ENCODE data around the gene ACSS1. TPM values are rescaled to one million over a fixed set of nuclear protein-coding genes. Genes with fewer than 3 reads are reported as not detected.
A peak's percentile ranks its signal among the peaks of the same experiment; 100 is the strongest.

The ACSS1 gene
- total RNA-seq, 1 experiment from 2014 or later = 2.3 TPM

DNA sequence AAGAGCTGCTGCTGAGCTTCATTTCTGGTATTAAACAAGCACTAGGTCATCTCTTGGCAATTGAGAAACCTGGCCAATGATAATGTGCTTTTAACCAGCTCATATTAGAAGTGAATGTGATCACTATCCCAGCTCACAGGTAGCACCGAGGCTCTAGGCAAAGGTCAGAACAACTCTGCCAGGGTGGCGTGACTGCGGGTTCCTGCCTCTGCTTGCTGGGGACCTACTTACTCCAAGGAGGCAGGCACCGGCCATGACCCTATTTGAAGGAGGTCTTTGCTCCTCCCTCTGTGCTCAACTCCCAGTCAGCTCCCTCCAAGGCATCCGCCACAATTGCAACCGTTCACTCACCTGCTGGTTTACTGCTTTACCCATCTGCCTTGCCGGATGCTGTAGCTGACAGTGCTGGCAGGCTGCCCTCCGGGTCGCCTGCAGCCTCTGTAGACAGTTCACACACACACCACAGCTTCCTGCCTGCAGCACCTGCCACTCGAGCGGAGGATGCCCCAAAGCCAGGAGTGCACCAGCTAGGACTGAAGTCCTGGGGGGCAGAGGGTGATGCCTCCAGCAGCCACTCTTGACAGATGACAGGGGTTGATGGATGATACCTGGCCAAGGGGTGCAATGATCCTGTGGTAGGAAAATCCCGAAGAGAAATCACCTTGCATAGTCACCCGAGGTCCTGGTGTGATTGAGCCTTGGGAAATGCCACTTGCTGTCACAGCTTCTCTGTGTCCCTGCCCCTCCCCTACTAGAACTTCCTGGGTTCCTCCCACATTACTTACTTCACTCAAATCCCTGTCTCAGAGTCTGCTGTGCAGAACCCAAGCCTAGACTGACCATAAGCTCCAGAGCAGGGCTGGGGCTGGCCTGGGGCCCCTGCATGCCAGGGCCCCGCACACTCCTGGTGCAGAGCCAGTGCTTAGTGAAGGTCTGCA lies 32.8 kb upstream of the ACSS1 start:
- TF ChIP-seq CTCF (conservative IDR thresholded peaks at IDR 0.05; ENCODE audit: low read depth, low read length) (no peak), EZH2 (IDR thresholded peaks at IDR 0.05; ENCODE audit: low read length, unreplicated experiment) (no peak), EZH2phosphoT487 (IDR thresholded peaks at IDR 0.05; ENCODE audit: borderline replicate concordance, low read length) (no peak)
- Histone ChIP-seq H3K4me2 (ENCODE audit: low read length) (no peak overlapping the region), H3K9me3 (ENCODE audit: low read length) (no peaks in the 10 kb centered on the region), H3K4me3 (ENCODE audit: low read length) (no peak overlapping the region), H3K4me1 (ENCODE audit: insufficient read depth, low read length) (no peaks in the 10 kb centered on the region), H3K79me2 (ENCODE audit: low read length) (no peaks in the 10 kb centered on the region), H3F3A (ENCODE audit: low read length, unreplicated experiment) (no peaks in the 10 kb centered on the region), H2AFZ (ENCODE audit: low read length) (no peak overlapping the region), H3K9ac (ENCODE audit: low read length) (no peak overlapping the region), H4K20me1 (ENCODE audit: low read length) (no peaks in the 10 kb centered on the region), H3K36me3 (ENCODE audit: low read depth, low read length) (no peaks in the 10 kb centered on the region), H3K27me3 (ENCODE audit: low read length) (no peaks in the 10 kb centered on the region; the same call in 1 of the 2 replicates), H3K9me2 (replicated peaks; ENCODE audit: low read length) (no peaks in the 10 kb centered on the region), H3K27ac (ENCODE audit: low read length) (no peak overlapping the region)
- POLR2A ChIA-PET (ENCODE audit: unreplicated experiment) = no interaction called here
- CTCF ChIA-PET = no interaction called here
- intact Hi-C loops (cut with micrococcal nuclease) = no loop called here
- no TSS peak for BruUV-seq (replicated peaks)
- DNase-seq (peak; percentile 49), ATAC-seq (peak; percentile 57)

- peaks cover 4% of the 10 kb centered on the region; the same call in 1 of the 2 replicates for H3K27me3 ChIP-seq (ENCODE audit: low read length)
- H3K9me2 ChIP-seq (replicated peaks; ENCODE audit: low read length) = no peaks in the 10 kb centered on the region
- intact Hi-C loops (cut with micrococcal nuclease) = no loop called here
- H4K20me1 ChIP-seq (ENCODE audit: low read length) = no peaks in the 10 kb centered on the region
- ChIA-PET POLR2A (ENCODE audit: unreplicated experiment) (no interaction called here), CTCF (no interaction called here)
- H2AFZ ChIP-seq (ENCODE audit: low read length) = no peak overlapping the region
- H3K4me1 ChIP-seq (ENCODE audit: insufficient read depth, low read length) = no peaks in the 10 kb centered on the region
- H3K4me3 ChIP-seq (ENCODE audit: low read length) = no peak overlapping the region
- no peak for DNase-seq
- no peak for ATAC-seq
- TF ChIP-seq EZH2 (IDR thresholded peaks at IDR 0.05; ENCODE audit: low read length, unreplicated experiment) = no peak
- TF ChIP-seq EZH2phosphoT487 (IDR thresholded peaks at IDR 0.05; ENCODE audit: borderline replicate concordance, low read length) = no peak
- TF ChIP-seq CTCF (conservative IDR thresholded peaks at IDR 0.05; ENCODE audit: low read depth, low read length) = no peak
- no peaks in the 10 kb centered on the region for H3K9me3 ChIP-seq (ENCODE audit: low read length)
- H3K36me3 ChIP-seq (ENCODE audit: low read depth, low read length) = no peaks in the 10 kb centered on the region
- H3K9ac ChIP-seq (ENCODE audit: low read length) = no peak overlapping the region
- no peak overlapping the region for H3K4me2 ChIP-seq (ENCODE audit: low read length)
- H3K27ac ChIP-seq (ENCODE audit: low read length) = no peak overlapping the region
- no peaks in the 10 kb centered on the region for H3F3A ChIP-seq (ENCODE audit: low read length, unreplicated experiment)
- no peaks in the 10 kb centered on the region for H3K79me2 ChIP-seq (ENCODE audit: low read length)
- BruUV-seq (replicated peaks) = no TSS peak
Measured at GRCh38 chr20:25089662-25090061, 31.7 kb upstream of the ACSS1 start.

GRCh38 chr20:25089096-25089495 lies 31.2 kb upstream of the ACSS1 start:
- intact Hi-C loops (cut with micrococcal nuclease) = no loop called here
- Histone ChIP-seq H3K27me3 (ENCODE audit: low read length) (peaks cover 6% of the 10 kb centered on the region; the same call in 1 of the 2 replicates), H3K4me3 (ENCODE audit: low read length) (no peak overlapping the region)

More at GRCh38 chr20:25089096-25089495, 31.2 kb upstream of the ACSS1 start:
- Histone ChIP-seq H3K9ac (ENCODE audit: low read length) (no peak overlapping the region), H3K79me2 (ENCODE audit: low read length) (no peaks in the 10 kb centered on the region), H3F3A (ENCODE audit: low read length, unreplicated experiment) (no peaks in the 10 kb centered on the region), H3K9me3 (ENCODE audit: low read length) (no peaks in the 10 kb centered on the region), H3K4me2 (ENCODE audit: low read length) (no peak overlapping the region), H3K36me3 (ENCODE audit: low read depth, low read length) (no peaks in the 10 kb centered on the region), H3K9me2 (replicated peaks; ENCODE audit: low read length) (no peaks in the 10 kb centered on the region), H2AFZ (ENCODE audit: low read length) (no peak overlapping the region), H3K27ac (ENCODE audit: low read length) (no peak overlapping the region), H3K4me1 (ENCODE audit: insufficient read depth, low read length) (no peaks in the 10 kb centered on the region), H4K20me1 (ENCODE audit: low read length) (no peaks in the 10 kb centered on the region)
- POLR2A ChIA-PET (ENCODE audit: unreplicated experiment) = no interaction called here
- no peak for TF ChIP-seq CTCF (conservative IDR thresholded peaks at IDR 0.05; ENCODE audit: low read depth, low read length)
- TF ChIP-seq EZH2 (IDR thresholded peaks at IDR 0.05; ENCODE audit: low read length, unreplicated experiment) = no peak
- TF ChIP-seq EZH2phosphoT487 (IDR thresholded peaks at IDR 0.05; ENCODE audit: borderline replicate concordance, low read length) = no peak
- BruUV-seq (replicated peaks) = no TSS peak
- CTCF ChIA-PET = no interaction called here
- ATAC-seq = no peak
- no peak for DNase-seq
